ENCODE results near the gene EDIL3.

Gene EDIL3, protein sequence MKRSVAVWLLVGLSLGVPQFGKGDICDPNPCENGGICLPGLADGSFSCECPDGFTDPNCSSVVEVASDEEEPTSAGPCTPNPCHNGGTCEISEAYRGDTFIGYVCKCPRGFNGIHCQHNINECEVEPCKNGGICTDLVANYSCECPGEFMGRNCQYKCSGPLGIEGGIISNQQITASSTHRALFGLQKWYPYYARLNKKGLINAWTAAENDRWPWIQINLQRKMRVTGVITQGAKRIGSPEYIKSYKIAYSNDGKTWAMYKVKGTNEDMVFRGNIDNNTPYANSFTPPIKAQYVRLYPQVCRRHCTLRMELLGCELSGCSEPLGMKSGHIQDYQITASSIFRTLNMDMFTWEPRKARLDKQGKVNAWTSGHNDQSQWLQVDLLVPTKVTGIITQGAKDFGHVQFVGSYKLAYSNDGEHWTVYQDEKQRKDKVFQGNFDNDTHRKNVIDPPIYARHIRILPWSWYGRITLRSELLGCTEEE

DNA sequence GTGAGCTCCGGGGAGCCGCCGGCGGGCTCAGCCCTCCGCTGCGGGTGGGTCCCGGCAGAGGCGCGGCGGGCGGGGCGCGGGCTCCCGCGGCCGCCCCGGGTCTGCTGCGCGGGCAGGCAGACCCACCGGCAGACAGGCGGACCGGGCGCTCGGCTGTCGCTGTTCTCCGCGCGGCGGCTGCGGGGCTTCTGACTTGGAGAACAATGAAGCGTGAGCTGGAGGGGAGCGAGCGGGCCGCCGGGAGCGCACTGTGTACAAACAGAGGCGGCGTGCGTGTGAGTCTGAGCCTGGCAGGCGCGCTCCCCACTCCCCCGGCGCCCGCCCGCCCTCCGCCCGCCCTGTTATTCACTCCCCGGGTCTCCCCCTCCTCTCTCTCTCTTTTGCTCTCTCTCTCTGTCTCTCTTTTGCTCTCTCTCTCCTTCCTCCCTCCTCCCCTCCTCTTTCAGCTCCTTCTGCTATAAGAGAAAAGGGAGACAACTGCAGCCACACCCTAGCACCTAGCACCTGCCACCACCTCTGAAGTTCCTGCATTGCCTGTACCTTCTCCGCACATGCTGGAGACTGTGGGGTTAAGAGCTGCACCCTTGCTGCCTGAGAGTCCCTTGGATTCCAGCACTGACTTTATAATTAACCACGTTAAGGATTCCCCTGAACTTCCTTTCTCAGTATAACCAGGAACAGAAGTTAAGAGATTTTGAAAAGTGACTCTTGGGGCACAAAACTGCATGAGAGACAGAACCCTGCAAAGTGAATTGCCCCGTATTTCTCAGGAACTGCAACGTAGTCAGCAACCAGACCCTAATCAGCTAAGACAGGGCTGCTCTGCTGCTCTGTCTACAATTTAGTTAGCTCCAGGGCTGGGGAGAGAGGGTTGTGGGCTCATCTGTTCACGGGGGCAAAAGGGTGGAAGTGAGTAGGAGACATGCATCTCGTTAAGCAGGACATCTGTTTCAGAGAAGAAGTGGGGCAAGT lies at the start of gene EDIL3:
Gene EDIL3, minus strand, starts transcription at position 277 of the 972 bp plus-strand sequence. CDS start 506 bp downstream, outside the sequence.
- peak within 1 kb of the TSS; percentile 82 for H3K4me3 ChIP-seq (ENCODE audit: low read depth, low read length)

DNA sequence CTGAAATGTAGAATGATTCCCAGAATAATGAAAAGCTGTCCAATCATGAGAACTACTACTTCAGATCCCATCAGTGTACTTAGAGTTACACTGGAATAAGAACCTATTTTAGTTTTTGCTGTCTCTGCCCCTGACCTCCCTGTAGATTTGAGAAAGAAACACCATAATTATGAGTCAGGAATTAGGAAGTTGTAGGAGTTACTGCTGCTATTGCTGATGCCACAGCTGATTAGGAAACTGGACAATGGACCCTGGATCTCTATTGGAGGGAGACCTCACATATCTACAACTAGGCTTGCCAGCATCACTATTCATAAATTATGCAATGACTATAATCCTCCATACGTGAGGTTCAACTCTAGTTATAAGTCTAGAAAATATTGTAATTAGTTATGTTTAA lies 48.8 kb upstream of the EDIL3 start:
- H3K4me3 ChIP-seq (ENCODE audit: low read depth, low read length) = no peak overlapping the region

DNA sequence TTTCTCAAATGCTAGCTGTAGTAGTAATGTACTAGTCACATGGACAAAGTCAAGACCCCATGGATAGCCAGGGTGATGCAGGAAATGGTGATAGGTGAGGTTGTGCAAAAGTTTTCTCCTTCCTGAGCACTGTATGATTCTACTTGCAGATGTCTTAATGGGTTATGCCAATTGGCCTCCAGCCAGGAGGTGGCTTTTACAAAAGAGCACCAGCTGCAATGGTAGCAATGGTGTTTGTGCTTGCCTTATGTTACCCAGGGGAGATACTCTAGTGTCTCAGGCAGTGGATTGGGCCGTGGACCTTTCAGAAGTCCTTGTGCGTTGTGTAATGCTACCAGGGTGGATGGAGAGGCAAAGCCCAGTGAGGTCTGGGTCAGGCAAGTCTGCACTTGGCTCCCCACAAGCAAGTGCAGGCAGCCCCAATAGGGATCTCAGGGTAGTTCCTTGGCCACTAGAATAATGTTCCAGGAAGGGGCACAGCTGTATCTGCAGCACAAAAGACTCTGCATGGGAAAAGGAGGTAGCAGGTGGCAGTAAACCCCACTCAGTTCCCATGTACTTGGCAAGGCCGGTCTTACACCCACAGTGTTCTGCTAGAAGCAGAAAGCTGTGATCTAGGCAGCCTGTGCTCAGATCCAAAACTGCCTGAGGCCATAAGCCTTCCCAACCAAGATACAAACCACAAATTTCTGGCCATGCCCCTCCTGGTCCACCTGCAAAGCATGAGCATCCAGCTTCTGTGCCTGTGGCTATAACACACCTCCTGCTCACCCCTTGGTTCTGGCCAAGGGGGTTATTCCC lies 46.4 kb upstream of the EDIL3 start:
- no peak overlapping the region for H3K4me3 ChIP-seq (ENCODE audit: low read depth, low read length)

DNA sequence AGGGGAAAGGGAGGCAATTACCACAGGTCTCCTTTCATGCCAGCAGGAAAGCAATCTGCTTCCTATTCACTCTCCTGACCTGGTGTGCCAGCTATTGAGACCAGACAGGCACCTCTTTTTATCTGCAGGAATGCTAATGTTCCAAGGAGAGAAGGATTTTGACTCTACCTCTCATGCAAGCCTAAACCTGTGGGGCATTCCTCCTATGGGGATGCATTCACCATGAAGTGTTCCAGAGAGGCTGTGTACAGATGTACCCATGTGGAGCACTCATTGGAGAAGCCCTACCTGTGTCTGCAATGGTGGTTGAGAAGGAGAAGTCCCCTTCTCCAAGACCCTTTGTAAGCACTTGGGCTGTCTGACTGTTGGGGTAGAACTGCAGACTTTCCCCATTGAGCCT lies 45.4 kb upstream of the EDIL3 start:
- H3K4me3 ChIP-seq (ENCODE audit: low read depth, low read length) = no peak overlapping the region

DNA sequence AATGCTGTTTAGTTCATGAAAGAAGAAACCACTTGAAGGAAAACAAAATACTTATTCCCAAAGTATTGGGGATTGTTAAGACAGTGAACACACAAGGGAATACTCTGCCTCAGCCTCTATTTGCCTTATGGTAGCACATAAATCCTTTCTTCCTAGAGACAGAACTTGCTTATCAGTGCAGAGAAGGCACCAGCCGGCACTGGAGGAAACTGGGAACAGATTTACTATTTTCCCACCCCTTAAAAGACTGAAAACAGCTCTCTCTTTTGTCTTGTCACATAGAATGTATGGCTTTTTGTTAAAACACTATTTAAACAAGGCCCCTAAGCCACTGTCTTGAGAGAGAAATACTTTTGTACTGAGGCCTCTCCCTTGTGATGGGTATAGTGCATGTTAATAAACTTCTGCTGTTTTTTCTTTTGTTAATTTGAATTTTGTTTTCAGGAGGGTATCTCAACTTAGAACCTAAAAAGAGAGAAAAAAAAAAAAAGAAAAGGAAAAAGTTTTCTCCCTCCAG lies 40.7 kb upstream of the EDIL3 start:
- H3K4me3 ChIP-seq (ENCODE audit: low read depth, low read length) = no peak overlapping the region

DNA sequence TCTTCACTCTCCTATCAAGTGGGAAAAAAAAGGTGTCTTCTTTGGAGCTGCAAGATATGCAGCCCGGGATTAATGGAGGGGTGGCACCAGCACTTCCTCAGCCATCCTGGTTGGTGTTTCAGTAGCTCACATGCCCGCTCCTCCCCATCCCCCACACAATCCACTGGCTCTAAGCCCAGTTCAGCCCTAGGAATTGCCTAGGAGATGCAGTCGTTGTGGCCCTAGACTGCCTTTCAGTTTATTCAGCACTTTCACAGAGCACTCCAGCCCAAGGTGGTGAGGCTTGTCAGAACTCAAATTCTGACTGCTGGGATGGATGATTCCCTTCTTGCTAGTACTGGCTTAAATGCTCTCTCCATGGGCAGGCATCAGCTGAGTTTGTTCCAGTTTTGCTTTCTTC lies 35.1 kb upstream of the EDIL3 start:
- H3K4me3 ChIP-seq (ENCODE audit: low read depth, low read length) = no peak overlapping the region

DNA sequence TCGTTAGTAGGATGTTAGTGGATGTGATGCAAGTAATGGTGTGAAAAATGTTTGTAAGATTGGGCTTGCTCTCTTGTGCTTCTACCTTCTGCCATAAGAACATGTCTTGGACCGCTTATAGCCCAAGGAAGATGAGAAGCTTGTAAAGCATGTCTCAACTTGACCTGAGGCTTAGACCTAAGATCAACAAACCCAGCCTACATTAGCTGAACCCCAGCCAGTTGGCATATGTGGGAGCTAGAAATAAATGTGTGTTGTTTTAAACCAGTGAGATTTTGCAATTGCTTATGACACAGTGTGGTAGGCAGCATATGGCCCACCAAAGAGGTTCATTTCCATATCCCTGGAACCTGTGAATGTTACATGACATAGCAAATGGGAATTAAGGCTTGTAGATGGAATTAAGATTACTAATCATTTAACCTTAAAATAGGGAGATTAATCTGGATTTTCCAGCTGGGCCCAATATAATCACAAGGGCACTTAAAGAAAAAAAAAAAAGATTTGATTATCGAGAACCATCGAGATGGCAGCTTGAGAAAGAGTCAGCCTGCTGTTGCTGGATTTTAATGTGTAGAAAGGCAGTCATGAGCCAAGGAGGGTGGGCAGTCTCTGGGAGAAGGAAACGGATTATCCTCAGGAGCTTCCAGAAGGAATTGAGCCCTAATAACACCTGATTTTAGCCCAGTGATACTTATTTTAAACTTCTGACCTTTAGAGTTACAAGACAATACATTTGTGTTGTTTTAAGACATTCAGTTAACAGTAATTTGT lies 27.3 kb upstream of the EDIL3 start:
- H3K4me3 ChIP-seq (ENCODE audit: low read depth, low read length) = no peak overlapping the region

DNA sequence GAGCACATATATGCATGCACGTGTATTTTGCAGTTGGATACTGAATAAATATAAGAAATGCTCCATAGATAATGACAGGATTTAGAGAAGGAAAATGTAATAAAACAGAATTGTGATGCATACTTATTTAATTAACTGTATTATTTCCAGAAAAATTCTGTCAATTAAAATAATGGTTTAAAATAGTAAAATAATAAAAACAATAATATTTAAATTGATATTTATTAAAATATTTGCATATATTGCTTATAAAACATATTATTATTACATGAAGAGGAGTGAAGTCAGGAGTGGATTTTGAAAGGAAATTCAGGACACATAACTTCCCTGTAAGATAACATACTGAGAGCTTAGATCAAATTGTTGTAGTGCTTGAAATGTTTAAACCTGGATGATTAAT lies 21.4 kb upstream of the EDIL3 start:
- H3K4me3 ChIP-seq (ENCODE audit: low read depth, low read length) = no peak overlapping the region

DNA sequence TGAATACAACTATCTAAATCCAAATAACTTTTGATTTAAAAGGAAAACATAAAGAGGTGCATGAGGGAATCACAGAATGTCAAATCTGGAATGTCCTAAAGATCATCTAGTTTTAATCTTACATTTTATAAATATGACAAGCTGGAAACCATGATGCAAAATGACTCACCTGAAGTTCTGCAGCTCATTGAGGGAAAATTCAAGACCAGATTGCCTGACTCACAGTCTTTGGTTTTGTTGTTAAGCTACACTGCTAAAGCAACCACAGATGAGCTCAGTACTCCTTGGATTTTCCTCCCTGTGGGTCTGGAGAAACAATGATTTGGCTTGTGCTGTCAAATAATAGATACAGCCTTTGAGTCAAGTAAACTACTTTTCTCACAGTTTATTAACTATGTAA lies 19.1 kb upstream of the EDIL3 start:
- no peak overlapping the region for H3K4me3 ChIP-seq (ENCODE audit: low read depth, low read length)

DNA sequence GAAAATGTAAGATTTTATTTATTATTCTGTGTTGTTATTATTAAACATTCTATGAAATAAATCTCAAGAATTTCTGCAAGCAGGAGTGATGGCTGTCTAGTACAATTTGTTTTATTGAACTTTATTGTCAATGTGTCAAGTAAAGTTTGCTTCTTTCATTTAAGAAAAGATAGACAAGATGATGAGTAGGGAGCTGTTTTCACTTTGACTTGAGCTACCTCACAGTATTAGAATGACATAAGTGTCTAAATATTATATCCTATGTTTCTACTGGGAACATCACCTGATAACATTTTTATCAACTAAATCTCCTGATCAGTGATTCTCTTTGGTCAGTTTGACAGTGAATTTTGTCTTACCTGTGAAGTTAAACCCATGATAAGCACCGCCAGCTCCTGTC lies 12.7 kb upstream of the EDIL3 start:
- H3K4me3 ChIP-seq (ENCODE audit: low read depth, low read length) = no peak overlapping the region

DNA sequence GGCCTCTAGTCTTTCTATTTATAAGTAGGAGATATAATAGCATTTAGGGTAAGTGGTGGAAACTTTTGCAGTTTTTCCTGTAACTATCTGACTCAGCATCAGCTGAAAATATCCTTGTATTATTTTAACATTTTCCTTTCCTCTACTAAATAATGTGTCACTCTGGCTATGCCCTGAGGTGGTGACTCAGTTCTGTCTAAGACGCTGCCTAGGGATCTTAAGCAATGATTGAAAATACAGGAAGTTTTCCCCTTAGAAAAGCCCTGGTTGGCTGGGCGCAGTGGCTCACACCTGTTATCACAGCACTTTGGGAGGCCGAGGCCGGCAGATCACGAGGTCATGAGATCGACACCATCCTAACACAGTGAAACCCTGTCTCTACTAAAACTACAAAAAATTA lies 9.3 kb upstream of the EDIL3 start:
- no peak overlapping the region for H3K4me3 ChIP-seq (ENCODE audit: low read depth, low read length)

DNA sequence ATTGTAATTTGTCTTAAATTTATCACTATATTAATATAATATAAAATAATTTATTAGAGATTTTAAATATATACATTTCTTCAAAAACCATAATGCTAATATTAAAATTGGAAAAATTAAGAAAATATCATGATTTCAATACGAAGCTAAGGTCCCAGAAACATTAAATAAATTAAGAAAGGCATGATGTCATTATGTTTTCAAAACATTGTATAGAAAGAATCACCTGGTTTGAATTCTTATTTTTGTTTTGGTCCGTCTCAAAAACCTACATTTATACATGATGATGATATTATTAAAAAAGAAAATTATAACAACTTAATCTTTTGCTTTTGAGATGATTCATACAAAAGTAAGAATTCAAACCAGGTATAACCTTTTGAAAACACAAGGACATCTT lies 8.2 kb upstream of the EDIL3 start:
- H3K4me3 ChIP-seq (ENCODE audit: low read depth, low read length) = no peak overlapping the region

DNA sequence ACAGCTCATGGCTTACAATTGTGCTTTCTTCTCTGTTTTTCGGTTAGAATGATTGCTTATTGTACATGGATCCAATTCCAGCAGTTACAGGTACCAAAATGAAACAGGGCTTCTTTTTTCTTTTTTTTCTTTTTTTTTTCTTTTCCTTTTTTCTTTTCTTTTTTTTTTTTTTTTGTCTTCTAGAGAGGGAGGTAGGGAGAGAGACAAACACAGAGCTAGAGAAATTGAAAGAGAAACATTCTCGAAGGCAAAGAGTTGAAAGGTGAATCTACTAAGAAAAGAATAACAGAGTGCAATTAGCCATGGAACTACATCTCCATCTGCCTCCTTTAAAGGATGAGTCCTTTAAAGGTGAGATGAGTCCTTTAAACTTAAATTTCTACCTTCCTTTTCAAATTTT lies 1.0 kb upstream of the EDIL3 start:
- peak overlapping the region; percentile 82 for H3K4me3 ChIP-seq (ENCODE audit: low read depth, low read length)

DNA sequence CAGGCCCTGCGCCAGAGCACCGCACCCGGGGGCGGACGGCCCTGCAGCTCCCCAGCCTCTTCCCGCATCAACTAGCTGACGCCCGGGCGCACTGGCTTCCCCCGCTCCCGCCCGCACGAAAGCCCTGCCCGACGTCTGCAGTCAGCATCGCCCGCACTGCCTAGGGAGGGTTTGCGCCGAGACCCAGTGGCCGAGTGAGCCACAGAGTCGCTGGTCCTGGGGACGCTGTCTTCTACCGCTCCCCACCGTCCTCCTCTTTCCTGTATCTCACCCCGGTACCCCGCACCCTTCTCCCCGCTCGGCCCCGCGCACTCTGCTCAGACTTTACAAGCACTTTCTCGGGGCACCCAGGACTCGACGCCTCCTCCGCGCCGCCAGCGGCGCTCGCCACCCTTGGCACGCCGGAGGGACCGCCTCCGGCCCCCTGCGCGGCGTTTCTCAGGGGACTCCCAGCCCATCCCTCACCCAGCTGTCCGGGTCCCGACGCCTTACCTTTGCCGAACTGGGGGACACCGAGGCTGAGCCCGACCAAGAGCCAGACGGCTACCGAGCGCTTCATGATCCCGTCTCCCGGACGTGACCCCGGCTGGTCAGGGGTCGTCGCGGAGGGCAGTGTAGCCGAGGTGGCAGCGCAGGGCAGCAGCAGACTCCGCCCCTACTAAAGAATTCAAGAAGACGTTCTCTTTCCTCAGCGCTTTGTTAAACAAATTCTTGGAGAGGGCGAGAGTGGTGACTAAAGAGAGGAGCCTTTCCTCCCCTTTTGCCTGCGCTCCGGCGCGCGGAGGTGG lies 670 bp downstream of the EDIL3 start:
- H3K4me3 ChIP-seq (ENCODE audit: low read depth, low read length) = peak overlapping the region; percentile 82

DNA sequence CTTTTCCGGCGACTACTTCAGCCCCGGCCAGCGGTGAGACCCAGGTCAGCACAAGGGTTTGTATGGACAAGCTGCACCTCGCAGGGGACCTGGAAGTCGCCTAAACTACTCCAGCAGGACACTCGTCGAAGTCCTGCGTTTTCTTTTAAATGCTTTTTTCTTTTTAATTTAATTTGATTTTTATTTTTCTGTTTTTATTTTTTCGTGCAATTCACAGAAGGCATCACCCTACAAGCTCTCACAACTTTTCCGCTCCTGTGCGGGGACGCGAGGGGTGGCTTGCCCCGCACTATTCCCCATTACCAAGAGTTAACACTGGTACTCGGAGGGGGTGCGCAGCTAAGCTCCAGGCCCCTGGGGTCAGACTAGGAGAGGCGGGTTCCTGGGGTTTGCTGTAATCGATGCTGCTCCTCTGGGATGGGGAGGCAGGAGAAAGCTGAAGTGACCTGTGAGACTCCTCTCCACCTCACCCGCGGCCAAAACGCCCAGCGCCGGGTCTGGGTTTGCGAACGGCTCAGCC lies 1.3 kb downstream of the EDIL3 start:
- peak overlapping the region; percentile 82 for H3K4me3 ChIP-seq (ENCODE audit: low read depth, low read length)

DNA sequence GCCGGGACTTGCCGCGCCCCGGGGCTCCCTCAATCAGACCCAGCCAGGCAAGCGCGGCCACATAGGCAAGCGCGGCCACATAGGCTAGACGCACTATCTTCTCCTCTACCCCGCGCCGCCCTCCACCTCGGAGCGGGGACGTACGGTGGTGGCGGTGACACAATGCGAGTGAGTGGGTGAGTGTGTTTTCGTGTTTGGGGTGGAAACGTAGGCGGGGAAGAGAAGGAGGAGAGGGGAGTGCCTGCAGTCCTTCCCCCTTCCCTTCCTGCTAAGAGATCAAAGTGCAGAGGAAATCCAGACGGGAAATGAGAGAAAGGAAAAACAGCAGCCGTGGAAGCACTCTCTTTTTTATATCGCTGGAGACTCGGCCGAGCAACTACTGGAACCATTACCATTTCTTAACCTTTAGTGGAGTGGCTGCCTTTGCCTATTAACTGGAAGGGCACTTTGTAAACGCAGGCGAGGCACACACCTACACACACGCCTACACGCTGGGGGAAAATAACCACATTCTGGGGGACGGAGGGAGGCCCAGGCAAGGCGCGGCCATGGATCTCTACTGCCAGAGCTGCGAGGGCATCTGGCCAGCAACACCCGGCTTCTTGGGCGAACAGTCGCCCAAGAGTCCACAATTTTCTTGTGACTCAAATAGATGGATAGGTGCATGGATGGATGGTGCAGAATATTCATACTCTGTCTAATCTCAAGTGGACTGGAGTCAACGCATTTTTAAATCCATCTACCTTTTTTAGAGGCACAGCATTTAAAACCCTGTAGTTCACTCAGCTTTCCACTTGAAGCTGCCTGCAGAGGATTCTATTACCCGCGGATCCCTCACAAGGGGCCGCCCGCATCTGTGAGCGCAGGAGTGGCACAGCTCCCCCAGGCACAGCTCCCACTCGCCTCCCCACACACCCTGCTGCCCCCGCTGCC lies 2.1 kb downstream of the EDIL3 start:
- peak overlapping the region; percentile 82 for H3K4me3 ChIP-seq (ENCODE audit: low read depth, low read length)

DNA sequence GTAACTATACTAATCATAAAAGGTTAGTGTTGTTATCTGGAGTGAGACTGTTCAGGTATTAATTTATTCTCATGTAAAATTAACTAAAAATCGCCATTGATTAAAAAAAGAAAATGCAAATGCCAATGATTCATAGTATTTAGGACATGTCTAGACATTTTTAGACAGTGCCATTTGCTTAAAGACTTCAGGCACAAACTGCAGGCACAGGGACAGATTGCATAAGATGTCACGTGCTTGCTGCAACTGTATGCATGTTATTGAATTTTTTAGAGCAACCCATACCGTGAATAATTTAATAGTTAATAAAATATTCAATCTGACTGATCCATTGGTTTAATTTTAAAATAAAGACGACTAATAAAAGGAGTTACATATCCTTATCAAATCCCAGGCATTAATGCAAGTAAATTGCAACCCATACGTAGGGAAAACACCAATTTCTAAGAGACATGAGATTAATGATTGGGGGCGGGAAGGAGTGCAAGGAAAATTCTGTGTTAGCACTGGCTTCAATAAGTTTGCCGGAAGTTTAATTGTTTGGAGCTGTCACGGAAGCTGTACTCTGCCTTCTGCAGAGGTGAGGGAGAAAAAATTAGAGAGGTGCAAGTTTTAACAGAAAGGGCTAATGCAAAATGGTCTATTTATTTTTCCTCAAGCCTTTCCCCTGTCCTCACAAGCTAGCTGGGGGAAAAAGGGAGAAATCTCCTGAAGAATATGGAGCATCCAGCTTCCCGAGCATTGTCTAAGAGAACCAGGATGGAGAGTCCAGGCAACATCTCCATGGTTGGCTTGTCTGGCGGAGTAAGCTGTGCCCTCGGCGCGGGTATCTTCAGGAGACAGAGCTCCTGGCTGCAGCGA lies 2.9 kb downstream of the EDIL3 start:
- peak overlapping the region; percentile 82 for H3K4me3 ChIP-seq (ENCODE audit: low read depth, low read length)
